Esophagus squamous epithelium (tissue), 5 donors: ENCODE measurements around the gene EVL. TPM values are rescaled to one million over a fixed set of nuclear protein-coding genes. Genes with fewer than 3 reads are reported as not detected.

Source experiments
- DNase-seq: peaks from one replicate; lab custom pipeline; 2025; lab: John Stamatoyannopoulos, UW
- H3K27ac ChIP-seq, 4 donors: fragments of 200-600 bp; sonication (generic); one replicate each; pipeline ENCODE4 v1.5.1; 2016 to 2019; ENCODE audit warnings: mild to moderate bottlenecking in 1 of 4
- H3K27me3 ChIP-seq, 4 donors: fragments of 200-600 bp; sonication (generic); 1 replicate in 3 of 4; 2 replicates in 1 of 4; pipeline versions ENCODE4 v1.5.1 to v1.6.0; 2017 to 2021; ENCODE audit warnings: antibody characterized with exemption in 1 of 4
- H3K36me3 ChIP-seq, 3 donors: fragments of 200-600 bp; sonication (generic); one replicate each; pipeline ENCODE4 v1.5.1; 2016 to 2019
- H3K4me1 ChIP-seq, 3 donors: fragments of 200-600 bp; sonication (generic); one replicate each; pipeline ENCODE4 v1.5.1; 2017 to 2019
- H3K4me3 ChIP-seq, 4 donors: fragments of 200-600 bp; sonication (generic); 1 replicate in 3 of 4; 2 replicates in 1 of 4; pipeline ENCODE4 v1.5.1; 2016 to 2019; ENCODE audit warnings: mild to moderate bottlenecking in 2 of 4, moderate library complexity in 1 of 4
- H3K9me3 ChIP-seq, 3 donors: fragments of 200-600 bp; sonication (generic); one replicate each; pipeline ENCODE4 v1.5.1; 2016 to 2019
- POLR2A ChIP-seq, 4 donors: fragments of 450-650 bp; IDR thresholded peaks; one replicate each; pipeline ENCODE4 v1.6.1; 2017; ENCODE audit warnings: antibody characterized with exemption in 4 of 4, mild to moderate bottlenecking in 4 of 4, moderate library complexity in 3 of 4
- WGBS, 2 donors: methylation state at CpG; one replicate each; pipeline ENCODE4 v1.1.5; 2018; 5-methylcytosine and 5-hydroxymethylcytosine counted together
- intact Hi-C: fragments of 100-400 bp; cut with DNase I; formaldehyde crosslinking; loops from one replicate; pipeline ENCODE4 v1.15.0; 2022
- total RNA-seq, 4 donors: library from RNA; depleted of rRNA; stranded (reverse); fragments of >200 nt; gene quantifications; one replicate each; pipeline ENCODE4 v1.1.0, GENCODE V29; 2016
- TF ChIP-seq, protein P1 (sequence below), 6 experiments: fragments of 450-650 bp in 4 of 6; fragments of 200-600 bp in 2 of 6; sonication (generic) in 2 of 6; IDR thresholded peaks; one replicate each; pipeline ENCODE4 v1.5.1; 2016 to 2019; ENCODE audit warnings: antibody characterized with exemption in 6 of 6, mild to moderate bottlenecking in 4 of 6, moderate library complexity in 4 of 6
- donor health status: DM: yes; HTN: yes; CAD: no.

The EVL gene
- total RNA-seq, 4 donors from 2014 or later: 20.0 to 61.2 (median 25.8) TPM

DNA sequence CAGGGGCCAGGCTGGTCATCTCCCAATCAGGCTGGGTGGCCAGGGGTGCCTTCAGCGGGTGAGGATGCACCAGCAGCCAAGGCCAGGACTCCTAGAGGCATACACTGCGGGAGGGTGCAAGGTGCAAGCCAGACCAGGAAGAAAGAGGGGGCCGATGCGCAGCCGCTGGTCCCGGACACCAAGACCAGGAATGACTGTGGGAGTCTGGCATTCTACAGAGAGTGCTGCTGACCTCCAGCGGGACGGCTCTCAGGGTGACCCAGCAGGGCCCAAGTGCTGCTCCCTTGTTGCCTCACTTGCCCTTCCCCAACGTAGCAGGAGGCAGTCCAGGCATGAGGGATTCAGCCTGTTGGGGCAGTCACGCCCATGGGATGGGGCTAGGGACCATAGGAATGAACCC, 58.4 kb downstream of the EVL start:
- 90 to 93% methylated on average over 6 to 8 of the region's 10 CpGs for WGBS, 2 donors
- Histone ChIP-seq H3K4me1 (peaks cover 0 to 9% (median 2%) of the 10 kb centered on the region in 3 donors), H3K9me3 (no peaks in the 10 kb centered on the region), H3K27ac (no peak overlapping the region), H3K36me3 (peaks cover 0 to 54% (median 0%) of the 10 kb centered on the region in 3 donors), H3K4me3 (no peak overlapping the region), H3K27me3 (no peaks in the 10 kb centered on the region)
- DNase-seq: no peak
- no peak for TF ChIP-seq POLR2A (IDR thresholded peaks at IDR 0.05)
- TF ChIP-seq, protein P1, sequence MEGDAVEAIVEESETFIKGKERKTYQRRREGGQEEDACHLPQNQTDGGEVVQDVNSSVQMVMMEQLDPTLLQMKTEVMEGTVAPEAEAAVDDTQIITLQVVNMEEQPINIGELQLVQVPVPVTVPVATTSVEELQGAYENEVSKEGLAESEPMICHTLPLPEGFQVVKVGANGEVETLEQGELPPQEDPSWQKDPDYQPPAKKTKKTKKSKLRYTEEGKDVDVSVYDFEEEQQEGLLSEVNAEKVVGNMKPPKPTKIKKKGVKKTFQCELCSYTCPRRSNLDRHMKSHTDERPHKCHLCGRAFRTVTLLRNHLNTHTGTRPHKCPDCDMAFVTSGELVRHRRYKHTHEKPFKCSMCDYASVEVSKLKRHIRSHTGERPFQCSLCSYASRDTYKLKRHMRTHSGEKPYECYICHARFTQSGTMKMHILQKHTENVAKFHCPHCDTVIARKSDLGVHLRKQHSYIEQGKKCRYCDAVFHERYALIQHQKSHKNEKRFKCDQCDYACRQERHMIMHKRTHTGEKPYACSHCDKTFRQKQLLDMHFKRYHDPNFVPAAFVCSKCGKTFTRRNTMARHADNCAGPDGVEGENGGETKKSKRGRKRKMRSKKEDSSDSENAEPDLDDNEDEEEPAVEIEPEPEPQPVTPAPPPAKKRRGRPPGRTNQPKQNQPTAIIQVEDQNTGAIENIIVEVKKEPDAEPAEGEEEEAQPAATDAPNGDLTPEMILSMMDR (IDR thresholded peaks at IDR 0.05): no peak
- intact Hi-C loops: no loop called here

DNA sequence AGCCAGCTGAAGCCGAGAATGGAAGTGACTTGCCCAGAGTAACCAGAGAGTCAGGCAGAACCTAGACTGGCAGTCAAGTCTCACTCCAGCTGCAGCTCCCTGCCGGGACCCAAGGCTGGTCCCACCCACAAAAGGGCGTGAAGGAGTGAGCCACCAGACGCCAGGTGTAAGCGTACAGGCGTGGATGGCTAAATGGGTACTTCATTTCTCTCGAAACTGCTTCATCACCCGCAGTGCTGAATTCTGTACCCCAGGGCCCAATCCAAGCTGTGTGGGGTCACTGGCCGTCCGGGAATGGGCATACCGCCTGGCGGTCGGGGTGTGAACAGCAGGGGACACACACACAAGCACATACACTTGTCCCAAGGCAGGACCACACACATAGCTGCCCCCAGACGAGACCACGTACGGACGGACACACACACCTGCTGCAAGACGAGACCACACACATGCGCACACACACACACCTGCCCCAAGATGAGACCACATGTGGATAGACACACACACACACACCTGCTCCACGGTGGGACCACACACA, 59.4 kb downstream of the EVL start:
- H3K27me3 ChIP-seq: no peaks in the 10 kb centered on the region
- peaks cover 0 to 18% (median 12%) of the 10 kb centered on the region in 3 donors for H3K4me1 ChIP-seq
- intact Hi-C loops: no loop called here
- no peak for DNase-seq
- H3K9me3 ChIP-seq: no peaks in the 10 kb centered on the region
- H3K4me3 ChIP-seq: no peak overlapping the region
- peaks cover 0 to 60% (median 0%) of the 10 kb centered on the region in 3 donors for H3K36me3 ChIP-seq
- no peak for TF ChIP-seq POLR2A (IDR thresholded peaks at IDR 0.05)
- H3K27ac ChIP-seq: no peak overlapping the region
- WGBS, 2 donors: 92% methylated on average over 9 of the region's 20 CpGs; no CpG with 5 or more reads in 1 of the 2 donors

GRCh38 chr14:100126401-100126800, 61.2 kb downstream of the EVL start:
- WGBS, 2 donors: no CpG with 5 or more reads among the region's 13 CpGs

DNA sequence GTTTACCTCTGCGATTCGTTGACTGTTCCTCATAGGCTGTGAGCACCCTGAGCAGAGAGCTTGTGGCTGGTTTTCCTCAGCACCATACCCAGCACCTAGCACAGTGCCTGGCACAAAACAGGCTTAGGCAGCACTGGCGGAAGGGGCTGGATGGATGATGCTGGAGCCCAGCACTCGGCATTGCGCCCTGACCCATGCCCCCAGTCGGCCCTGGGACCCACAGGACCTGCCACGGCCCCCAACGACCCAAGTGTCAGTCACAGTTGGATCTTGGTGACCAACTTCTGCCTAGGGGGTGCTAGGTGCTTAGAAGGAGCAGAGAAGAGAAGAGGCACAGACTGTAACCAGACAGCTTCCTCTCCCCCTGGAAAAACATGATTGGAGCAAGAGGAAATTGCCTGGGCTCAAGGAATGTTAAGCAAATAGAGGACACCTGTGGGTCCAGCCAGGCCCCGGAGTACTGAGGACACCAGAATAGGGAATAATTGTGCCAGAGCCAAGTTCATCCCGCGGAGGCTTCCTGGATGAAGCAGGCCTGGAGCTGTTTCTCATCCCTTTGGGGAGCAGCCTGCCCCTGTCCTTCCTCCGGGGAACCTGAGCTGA, 62.7 kb downstream of the EVL start:
- Histone ChIP-seq H3K27ac (no peak overlapping the region), H3K27me3 (no peaks in the 10 kb centered on the region), H3K9me3 (no peaks in the 10 kb centered on the region), H3K4me1 (peaks cover 8 to 51% (median 12%) of the 10 kb centered on the region in 3 donors), H3K36me3 (peaks cover 0 to 86% (median 0%) of the 10 kb centered on the region in 3 donors), H3K4me3 (no peak overlapping the region)
- intact Hi-C loops: no loop called here
- TF ChIP-seq, protein P1 (IDR thresholded peaks at IDR 0.05): no peak
- TF ChIP-seq POLR2A (IDR thresholded peaks at IDR 0.05): no peak
- no peak for DNase-seq
- WGBS, 2 donors: 84 to 94% methylated on average over 5 to 10 of the region's 12 CpGs

More at GRCh38 chr14:100126401-100126800, 61.2 kb downstream of the EVL start:
- intact Hi-C loops: no loop called here
- H3K27me3 ChIP-seq: no peaks in the 10 kb centered on the region
- DNase-seq: no peak
- H3K4me1 ChIP-seq: peaks cover 0 to 36% (median 12%) of the 10 kb centered on the region in 3 donors
- H3K27ac ChIP-seq: no peak overlapping the region
- no peak overlapping the region for H3K4me3 ChIP-seq
- no peak for TF ChIP-seq POLR2A (IDR thresholded peaks at IDR 0.05)
- H3K36me3 ChIP-seq: peaks cover 0 to 73% (median 0%) of the 10 kb centered on the region in 3 donors
- H3K9me3 ChIP-seq: no peaks in the 10 kb centered on the region

DNA sequence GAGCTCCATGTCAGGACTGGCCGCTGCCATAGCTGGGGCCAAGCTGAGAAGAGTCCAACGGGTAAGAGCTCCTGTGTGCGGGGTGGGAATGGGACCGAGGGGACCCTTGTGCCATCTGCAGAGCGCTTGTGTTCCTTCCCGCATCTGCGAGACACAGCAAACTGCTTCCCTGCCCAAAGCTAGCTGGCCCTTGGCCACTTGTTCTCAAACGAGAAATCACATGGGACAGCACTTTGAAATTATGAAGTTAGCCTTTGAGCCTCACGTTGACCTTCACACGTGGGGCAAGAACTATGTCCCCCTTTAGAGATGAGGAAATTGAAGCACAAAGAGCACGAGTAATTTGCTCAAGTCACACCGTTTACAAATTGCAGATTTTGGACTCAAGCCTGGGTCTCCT, 63.5 kb downstream of the EVL start:
- Histone ChIP-seq H3K9me3 (no peaks in the 10 kb centered on the region), H3K27me3 (no peaks in the 10 kb centered on the region), H3K4me3 (no peak overlapping the region), H3K36me3 (peaks cover 0 to 87% (median 0%) of the 10 kb centered on the region in 3 donors), H3K27ac (peak overlapping the region in 2 of 4 donors; percentile 14 to 22), H3K4me1 (peaks cover 8 to 57% (median 12%) of the 10 kb centered on the region in 3 donors)
- no peak for DNase-seq
- intact Hi-C loops: no loop called here
- TF ChIP-seq, protein P1 (IDR thresholded peaks at IDR 0.05): no peak
- no peak for TF ChIP-seq POLR2A (IDR thresholded peaks at IDR 0.05)
- WGBS, 2 donors: 68 to 83% methylated on average over 4 to 5 of the region's 12 CpGs

DNA sequence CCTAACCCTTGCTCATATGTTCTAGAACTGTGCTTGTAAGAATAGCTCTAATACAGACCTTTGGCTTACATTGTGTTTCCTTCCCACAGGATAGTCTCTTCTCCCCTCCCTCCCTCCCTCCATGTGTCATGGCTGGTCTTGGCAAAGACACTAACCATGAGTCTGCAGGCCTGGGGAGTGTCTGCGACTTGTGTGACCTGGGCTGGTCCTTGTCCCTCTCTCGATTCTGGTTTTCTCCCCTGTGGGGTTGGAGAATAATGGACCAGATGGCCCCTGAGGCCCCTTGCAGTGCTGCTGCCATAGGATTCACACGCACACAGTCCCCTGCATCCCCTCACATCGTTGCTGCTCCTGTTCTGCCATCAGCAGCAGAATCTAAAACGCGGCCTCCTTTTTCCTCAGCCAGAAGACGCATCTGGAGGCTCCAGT, 64.0 kb downstream of the EVL start:
- no peaks in the 10 kb centered on the region for H3K9me3 ChIP-seq
- TF ChIP-seq POLR2A (IDR thresholded peaks at IDR 0.05): no peak
- TF ChIP-seq, protein P1 (IDR thresholded peaks at IDR 0.05): no peak
- 40 to 83% methylated on average over 1 to 6 of the region's 7 CpGs for WGBS, 2 donors
- no peaks in the 10 kb centered on the region for H3K27me3 ChIP-seq
- no peak overlapping the region for H3K4me3 ChIP-seq
- H3K36me3 ChIP-seq: peaks cover 0 to 87% (median 0%) of the 10 kb centered on the region in 3 donors
- intact Hi-C loops: no loop called here
- peak overlapping the region in 2 of 4 donors; percentile 14 to 22 for H3K27ac ChIP-seq
- DNase-seq: no peak
- peaks cover 8 to 62% (median 12%) of the 10 kb centered on the region in 3 donors for H3K4me1 ChIP-seq
